ENCODE data around the gene GRIN1.

GRIN1 gene

GRCh38 chr9:137168904-137169856 is 30.2 kb downstream of the GRIN1 start:
- peak in 18 of 42 donors; percentile 28 to 65 (median 48) for DNase-seq

GRCh38 chr9:137169896-137170358 is 31.0 kb downstream of the GRIN1 start, which contains the start of gene LRRC26:
LRRC26 (minus strand) TSS chr9:137170051; CDS start chr9:137169943, 108 bp downstream.
- intact Hi-C loops (cut with DNase I) = no loop called here
- DNase-seq = no peak

More at GRCh38 chr9:137168904-137169856, 30.2 kb downstream of the GRIN1 start:
- intact Hi-C loops (cut with DNase I) = no loop called here

- intact Hi-C loops (cut with DNase I) = no loop called here
These were observed 31.7 kb downstream of the GRIN1 start for GRCh38 chr9:137170486-137171148.

GRCh38 chr9:137171149-137171900 is 32.4 kb downstream of the GRIN1 start:
- intact Hi-C loops (cut with DNase I) = no loop called here
- DNase-seq = no peak

More at GRCh38 chr9:137170486-137171148, 31.7 kb downstream of the GRIN1 start:
- no peak for DNase-seq

- no peak for DNase-seq
- intact Hi-C loops (cut with DNase I) = no loop called here
These were observed 34.2 kb downstream of the GRIN1 start for GRCh38 chr9:137172901-137173795.

GRCh38 chr9:137173796-137174664 is 35.1 kb downstream of the GRIN1 start:
- intact Hi-C loops (cut with DNase I) = no loop called here

GRCh38 chr9:137174722-137175293 is 35.9 kb downstream of the GRIN1 start:
- DNase-seq = peak in 7 of 42 donors; percentile 38 to 68 (median 46)
- intact Hi-C loops (cut with DNase I) = no loop called here

More at GRCh38 chr9:137173796-137174664, 35.1 kb downstream of the GRIN1 start:
- DNase-seq = peak in 1 of 42 donors; percentile 38

- intact Hi-C loops (cut with DNase I) = no loop called here
- no peak for DNase-seq
These were observed 36.5 kb downstream of the GRIN1 start for GRCh38 chr9:137175345-137175961.

GRCh38 chr9:137176302-137177182 is 37.6 kb downstream of the GRIN1 start:
- DNase-seq = peak in 7 of 42 donors; percentile 38 to 69 (median 41)
- intact Hi-C loops (cut with DNase I) = no loop called here

- intact Hi-C loops (cut with DNase I) = no loop called here
- DNase-seq = no peak
These were observed 39.4 kb downstream of the GRIN1 start for GRCh38 chr9:137178201-137178938.

- DNase-seq = no peak
- intact Hi-C loops (cut with DNase I) = no loop called here
These were observed 40.1 kb downstream of the GRIN1 start for GRCh38 chr9:137178939-137179630.

GRCh38 chr9:137179761-137180160 is 40.8 kb downstream of the GRIN1 start:
- intact Hi-C loops (cut with DNase I) = loop anchor here (10.0 kb wide), 1 partner anchor 55 kb away; no protein-coding TSS in a partner anchor
- no peak for DNase-seq

- intact Hi-C loops (cut with DNase I) = loop anchor here (10.0 kb wide), 1 partner anchor 56 kb away; no protein-coding TSS in a partner anchor
- no peak for DNase-seq
These were observed 41.5 kb downstream of the GRIN1 start for GRCh38 chr9:137180491-137180890.

GRCh38 chr9:137181680-137182079 is 42.7 kb downstream of the GRIN1 start:
- DNase-seq = no peak
- intact Hi-C loops (cut with DNase I) = loop anchor here (10.0 kb wide), 1 partner anchor 57 kb away; no protein-coding TSS in a partner anchor
